Left kidney (tissue), 2 donors: ENCODE results near the gene SLC12A8. TPM values are rescaled to one million over a fixed set of nuclear protein-coding genes. Genes with fewer than 3 reads are reported as not detected.

Experiments used
- DNase-seq: peaks from one replicate; pipeline ENCODE4 v3.0.0-alpha.2; 2013
- polyA plus RNA-seq: library from polyadenylated mRNA; unstranded; fragments of 120-200 nt; gene quantifications from one replicate; pipeline ENCODE4 v1.2.1, GENCODE V29; 2013; ENCODE audit not compliant: insufficient read length

Gene SLC12A8
- polyA plus RNA-seq, 1 donor: 7.7 TPM

DNA sequence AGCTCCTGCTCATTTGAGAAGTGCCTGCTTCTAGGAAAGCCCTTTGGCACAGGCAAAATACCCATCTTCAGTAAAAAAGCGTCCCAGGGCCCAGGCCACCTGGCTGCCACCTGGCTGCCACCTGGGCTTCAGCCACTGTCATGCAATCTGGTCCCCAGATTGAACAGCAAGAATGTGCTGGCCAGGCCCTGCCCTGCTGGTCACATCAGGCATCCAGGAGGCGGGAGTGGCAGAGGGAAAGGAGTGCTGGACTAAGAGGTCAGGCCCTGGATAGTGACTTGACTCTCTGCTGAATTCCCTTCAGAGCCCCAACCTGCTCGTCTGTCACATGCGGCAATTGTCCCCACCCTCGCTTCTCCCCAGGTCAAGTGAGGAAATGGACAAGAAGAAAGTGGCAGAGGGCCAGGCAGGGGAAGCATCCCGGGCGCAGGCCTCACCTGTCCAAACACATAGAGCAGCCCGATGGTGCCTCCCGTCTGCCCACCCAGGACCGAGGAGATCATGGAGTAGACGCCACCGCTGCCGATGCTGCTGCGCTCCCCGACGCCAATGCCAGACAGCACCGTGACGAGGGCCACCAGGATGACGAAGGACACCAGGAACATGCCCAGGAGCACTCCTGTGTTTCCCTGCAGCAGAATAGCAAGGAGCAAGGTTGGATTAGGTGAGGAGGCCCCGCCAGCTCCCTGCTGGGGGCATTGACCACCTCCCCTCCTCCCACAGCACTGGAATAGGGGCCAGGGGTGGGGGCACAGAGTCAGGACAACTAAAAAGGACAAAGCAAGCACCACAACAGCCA is 25.5 kb downstream of the SLC12A8 start:
- no peak for DNase-seq

DNA sequence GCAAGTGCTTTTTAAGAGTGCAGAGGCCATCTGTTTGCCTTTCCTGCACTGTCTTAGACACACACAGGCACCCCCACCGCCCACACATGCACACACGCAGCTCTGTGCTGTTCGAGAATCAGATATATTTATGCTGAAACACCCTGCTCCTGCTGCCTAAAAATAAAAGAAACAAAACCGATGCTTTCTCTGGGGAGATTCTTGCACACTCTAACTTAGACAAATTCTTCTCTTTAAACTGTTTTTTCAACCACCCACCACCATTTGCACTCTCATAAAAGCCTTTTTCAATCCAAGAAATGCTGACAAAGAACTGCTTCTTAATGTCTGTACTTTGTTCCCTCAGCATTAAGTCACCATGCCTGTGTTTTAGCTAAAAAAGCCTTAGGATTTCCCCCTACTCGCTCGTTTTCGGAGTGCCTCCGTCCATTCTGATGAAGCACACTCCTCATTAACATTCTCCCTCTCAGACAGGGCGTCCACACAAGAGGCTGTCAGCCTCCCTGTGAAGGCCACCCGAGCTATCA is 26.2 kb downstream of the SLC12A8 start:
- DNase-seq: peak; percentile 31

DNA sequence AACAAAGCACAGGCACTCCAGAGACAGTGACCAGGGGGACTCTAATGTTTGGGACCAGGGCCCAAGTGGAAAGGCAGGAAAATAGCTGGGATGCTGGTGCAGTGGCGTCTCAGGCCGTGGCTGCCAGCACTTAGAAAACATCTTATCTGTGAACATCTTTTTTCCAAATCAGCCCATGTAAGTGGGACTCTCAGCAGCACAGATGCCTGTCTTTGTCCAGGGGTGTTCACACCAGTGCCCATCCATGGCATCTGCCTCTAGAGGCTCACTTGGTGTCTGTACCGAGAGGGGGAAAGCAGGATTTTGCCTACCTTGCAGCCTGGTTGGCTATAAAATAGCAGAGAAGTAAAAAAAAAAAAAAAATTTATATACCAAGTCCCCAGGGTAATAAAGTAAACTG is 26.7 kb downstream of the SLC12A8 start:
- no peak for DNase-seq

DNA sequence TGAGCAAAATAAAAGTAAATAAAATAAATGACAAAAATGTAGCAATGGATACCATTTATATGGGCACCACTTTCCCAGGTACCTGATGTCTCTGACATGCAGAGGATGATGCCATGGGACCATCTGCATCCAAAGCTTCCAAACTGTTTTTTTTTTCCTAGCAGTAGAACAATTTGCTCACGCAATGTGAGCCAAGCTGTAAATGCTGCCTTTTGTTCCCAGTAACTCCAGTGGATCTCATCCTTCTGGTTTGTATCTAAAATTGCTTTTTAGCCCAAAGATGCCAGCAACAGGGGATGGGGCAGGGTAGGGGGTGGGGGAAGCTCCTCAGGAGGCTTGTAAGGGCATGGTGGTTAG is 32.7 kb downstream of the SLC12A8 start:
- no peak for DNase-seq

DNA sequence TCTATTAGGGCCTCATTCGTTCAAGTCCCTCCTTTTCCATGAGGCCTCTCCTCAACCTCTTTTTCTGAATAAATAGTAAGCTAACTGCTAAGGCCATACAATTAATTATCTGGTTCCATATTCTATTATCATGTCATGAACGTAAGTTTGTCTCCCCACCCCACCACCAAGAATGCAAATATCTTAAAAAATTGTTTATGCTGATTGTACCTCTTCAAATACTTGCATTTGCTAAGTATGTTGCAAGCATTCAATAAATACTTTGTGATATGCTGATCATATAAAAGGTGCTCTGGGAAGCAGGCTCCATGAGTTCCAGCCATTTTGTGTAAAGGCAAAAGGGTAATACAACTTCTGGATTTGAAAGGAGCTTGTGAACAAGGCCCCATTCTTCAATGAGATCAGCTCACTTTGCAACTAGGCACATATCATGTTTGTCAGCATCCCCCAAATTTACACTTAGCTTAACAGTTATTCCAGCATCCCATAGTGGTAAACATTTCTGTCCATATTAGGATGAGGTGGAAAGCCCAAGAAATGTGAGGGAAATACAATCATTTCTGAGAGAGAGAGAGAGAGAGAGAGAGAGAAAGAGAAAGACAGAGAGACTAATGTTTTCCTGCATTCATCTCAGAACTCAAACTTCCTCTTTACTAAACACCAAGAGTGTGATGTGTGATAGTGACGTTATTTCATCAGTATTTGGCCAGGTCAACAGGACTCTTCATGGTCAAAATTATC is 33.2 kb downstream of the SLC12A8 start:
- no peak for DNase-seq

DNA sequence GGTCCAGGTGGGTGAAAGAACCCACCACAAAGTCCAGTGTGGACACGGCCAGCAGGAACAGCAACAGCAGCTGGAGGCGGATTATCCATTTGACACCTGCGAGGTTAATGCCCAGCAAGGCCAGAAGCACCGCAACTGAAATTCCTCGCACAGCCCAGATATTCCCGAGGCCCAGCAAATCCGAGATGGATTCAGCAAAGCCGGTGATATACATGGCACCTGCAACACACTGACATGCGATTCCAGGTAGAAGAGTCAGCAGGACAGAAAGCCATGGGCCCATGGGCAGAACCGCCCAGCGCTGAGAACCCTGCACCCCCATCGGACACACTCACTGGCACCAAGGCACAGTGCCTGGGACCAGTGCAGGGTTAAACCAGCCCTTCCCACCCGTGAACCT is 34.8 kb downstream of the SLC12A8 start:
- no peak for DNase-seq

DNA sequence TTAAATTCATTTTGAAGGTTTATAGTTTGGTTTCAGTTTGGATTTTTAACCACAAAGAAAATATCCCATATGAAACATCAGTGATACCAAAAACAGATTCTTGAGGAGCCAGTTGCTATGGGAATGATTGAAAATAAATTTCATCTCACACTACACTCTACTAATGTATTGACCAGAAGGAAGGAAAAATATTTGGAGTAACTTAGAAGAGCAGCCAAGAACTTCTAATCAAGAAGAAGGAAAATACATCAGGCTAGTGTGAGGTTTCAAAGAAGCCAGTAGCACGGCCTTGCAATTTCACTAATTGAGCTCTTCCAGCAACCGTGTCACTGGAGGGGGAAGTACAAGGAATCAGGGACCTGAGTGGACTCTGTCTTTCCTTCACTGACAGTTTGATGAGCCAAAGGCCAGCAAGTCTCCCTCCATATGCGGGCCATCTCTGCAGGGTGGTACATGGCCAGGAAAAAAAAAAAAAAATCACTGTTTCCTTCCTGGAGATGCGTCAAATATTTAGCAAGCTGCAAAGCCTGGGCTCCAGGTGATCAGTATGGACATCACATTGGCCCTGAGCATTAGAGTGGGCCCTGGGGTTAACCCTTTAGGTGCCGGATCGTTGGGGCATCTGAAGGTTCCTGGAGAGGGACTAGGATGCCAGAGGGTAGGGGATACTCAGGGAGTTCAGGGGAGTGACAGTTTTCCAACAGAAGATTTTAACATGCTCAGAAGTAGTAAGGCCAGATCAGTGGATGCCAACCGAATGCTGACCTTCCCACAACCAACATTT is 37.1 kb downstream of the SLC12A8 start:
- DNase-seq: no peak

DNA sequence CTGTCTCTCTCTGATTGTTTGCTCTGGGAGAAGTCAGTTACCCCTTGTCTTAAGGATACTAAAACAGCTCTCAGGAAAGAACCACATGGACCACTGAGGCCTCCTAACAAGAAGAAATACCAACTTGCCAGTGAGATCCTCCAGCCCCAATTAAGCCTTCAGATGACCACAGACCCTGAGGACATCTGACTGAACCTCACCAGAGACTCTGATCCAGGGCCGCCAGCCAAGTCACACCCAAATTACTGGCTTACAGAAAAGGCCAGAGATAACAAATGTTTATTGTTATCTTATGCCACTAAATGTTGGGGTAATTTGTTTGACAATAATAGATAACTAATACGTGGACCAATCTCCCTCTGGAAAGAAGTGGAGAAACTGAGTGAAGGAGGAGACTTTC is 40.2 kb downstream of the SLC12A8 start:
- DNase-seq: no peak

DNA sequence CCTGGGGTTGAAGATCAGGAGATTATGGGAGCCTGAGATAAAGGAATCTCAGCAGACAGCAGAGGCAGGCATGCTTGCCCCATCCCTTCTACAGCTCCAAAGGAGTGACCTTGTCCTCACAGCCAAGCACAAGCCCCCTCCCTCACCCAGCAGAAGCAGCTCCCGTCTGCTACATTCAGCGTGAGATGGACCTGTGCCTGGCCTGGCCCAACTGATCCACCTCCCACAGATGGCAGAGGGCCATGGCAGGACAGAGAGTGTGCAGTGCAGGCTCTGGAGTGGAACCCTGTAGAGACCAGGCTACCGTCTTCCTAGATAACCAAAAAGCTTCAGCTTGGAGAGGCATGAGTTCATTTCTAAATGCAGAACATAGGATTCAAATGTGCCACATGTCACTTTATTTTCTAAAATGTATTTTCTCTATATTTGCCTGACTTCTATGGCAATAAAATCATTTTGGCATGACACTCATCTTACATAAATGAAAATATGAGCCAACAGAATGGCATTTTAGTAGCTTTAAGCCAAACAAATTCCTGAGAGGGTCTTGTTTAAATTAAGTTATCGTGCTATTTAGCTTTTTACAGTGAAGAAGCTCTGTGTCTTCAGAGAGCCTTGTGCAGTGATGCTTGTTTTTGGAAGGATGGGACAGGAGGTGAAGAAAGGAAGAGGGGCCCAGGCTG is 43.7 kb downstream of the SLC12A8 start:
- no peak for DNase-seq

DNA sequence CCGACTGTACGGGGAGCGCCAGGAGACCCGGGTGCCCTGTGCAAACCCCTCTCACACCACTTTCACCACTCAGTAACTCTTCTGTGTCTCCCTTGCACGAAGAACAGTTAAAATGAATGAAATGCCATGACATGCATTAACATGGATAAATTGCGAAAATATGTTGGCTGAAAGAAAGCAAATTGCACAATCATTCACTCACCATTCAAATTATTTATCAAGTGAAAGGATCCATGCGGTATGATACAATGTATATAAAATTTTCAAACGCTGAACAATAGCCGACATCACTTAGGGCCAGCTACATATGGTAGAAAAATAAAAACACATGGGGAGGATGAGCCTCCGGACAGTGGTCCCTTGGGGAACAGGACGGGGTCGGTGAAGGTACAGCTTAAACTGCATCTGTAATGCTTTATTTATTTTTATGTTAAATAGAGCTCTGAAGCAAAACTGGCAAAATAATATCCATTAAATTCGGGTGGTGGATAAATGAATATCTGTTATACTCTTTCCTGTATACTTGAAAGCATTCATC is 45.9 kb downstream of the SLC12A8 start:
- DNase-seq: no peak

DNA sequence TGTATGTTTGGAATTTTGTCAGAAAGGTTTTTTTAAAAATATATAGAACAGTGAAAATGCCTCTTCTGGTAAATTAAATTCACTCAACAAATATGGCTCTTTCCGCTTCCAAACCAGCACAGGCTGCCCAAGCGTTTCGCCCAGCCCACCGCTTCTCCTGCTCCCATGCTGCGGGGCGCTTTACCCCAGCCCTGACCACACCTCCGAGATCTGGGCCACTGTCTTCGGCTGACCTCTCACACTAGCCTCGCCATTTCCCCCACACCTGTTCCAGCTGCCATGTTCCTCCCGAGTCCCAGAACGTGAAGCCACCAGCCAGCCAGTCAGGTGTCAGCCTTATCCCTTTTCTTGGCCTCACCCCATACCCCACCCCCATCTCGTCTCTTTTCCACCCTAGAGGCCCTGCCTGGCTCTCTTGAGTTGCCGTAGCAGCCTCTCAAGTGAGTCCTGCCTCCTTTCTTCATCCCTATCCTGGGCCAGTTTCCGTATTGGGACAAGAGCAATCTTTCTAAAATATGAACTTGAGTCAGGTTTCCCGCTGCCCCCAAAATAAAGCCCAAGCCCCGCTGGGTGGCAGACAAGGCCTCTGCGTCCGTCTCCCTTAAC is 46.5 kb downstream of the SLC12A8 start:
- no peak for DNase-seq

DNA sequence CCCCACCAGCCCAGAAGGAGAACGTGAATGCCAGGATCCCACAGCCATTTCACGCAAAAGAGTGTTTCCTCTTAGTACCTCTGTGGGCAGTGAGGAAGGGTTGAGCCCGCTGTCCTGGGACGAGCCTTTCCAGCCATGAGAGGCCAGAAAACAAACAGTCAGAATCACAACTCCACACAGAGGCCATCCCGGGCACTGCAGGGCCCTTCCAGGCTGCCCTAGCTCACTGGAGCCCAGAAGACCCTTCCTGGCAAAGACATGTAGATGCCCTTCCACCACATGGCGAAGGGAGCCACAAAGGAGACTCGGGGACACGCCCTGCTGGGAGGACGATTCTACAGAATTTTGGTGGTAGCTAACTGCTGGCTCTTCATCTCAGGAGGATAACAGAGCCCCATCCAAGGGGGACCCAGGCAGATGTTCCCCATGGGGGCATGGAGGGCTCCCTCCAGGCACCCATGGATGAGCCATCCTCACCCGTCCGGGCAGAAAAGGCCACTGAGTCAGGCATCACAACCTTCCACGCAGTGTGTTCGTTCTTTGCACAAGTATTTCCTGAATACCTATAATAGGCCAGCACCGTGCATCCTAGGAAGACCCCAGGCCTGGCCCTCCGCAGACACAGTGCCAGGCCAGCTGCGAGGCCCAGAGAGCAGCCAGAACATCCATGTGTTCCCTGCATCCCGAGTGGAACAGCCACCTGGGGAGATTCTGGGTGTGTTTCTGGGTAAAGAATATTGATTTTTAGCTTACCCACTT is 47.2 kb downstream of the SLC12A8 start:
- DNase-seq: no peak

DNA sequence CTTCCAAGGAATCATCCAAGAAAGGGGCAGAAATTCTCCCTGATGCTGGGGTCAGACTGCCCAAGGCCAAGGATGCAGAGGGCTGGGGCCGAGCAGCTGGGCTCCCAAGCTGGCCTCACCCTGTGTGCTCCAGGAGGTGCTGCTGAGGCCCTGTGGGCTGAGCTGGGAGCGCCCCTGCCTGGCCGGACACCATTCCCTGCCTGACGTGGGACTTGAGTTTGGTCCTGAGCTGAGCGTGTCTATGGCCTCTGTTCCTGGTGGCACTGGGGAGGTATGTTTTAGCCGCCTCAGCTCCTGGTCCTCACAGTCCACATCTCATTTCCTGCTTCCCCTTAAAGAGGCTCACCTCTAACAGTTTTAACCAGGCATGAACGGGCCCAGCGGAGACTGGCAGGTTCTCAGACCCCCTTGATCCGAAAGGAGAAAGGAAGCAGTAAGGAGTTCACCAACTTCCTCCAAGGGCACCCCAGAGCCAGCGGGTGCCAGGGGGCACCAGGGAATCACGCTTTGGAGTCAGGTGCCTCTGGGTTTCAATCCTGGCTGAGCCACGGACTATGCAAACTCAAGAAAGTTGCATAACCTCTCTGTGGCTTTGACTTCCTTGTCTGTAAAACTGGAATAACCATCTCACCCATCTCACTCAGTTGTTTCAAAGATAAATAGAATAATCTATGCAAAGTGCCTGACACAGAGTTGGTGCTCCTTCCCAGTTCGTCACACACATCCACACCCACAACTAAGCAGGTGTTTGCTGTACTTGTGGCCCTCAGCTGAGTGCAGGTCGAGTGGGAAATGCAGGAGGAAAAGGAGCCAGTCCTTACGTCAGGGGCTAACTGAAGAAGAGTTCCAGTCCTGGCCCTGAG is 48.6 kb downstream of the SLC12A8 start:
- no peak for DNase-seq

DNA sequence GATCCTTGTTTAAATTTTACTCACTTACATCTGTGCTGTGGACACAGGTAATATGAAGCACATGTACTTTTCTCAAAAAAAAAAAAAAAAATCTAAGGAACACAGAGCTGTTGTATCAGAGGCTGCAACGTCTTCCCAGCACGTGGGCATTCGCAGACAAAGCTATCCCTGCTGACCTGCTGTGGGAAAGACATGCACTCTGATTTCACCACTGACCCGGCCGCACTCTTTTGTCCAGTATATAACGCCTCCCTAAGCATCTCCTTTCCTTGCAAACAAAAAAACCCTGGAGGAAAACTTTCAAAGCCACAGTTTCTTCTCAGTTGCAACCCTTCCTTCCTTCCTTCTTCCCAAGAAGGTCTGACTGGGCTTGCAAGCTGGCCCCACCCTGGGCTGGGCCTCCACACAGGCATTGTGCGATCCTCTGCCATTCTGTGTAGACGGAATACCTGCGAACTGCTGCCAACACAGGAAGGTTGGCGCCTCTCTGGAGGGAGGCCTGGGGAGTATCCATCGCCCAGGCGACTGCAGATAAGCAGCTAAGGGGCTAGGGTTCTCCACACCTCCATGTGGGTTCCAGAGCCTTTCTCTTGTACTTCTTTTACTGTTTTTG is 50.8 kb downstream of the SLC12A8 start:
- DNase-seq: no peak

DNA sequence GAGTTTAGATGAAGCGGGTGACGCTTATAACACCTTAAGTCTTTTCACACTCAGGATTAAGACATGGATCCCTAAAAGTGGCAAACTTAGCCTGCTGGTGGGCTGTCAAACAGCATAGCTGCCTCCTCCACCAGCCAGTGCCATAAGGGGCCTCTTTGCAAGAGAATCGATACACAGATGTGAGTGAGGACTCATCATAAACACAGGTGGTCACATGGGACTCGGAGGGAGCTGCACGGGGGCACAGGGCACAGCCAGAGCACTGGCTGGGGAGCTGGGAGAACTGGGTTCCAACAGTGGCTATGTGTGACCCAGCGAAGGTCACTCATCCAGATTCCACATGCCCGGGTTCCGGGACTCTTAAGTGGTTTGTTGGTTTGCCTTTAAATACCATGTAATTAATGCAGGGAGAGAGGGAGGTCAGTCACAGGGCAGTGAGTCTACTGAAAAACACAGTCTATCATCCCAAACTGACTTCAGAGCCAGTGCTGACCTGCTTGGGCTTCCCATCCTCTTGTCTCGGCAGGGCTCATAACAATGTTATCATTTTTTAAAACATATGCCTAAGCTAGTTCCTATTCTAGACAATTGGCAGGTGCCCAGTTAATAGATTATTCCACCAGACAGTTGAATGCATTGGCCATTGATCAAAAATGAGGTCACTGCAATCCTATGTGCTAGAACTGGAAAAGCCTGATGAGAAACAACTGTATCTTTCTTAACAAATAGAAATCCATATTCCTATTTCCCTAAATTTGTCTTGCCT is 51.8 kb downstream of the SLC12A8 start:
- DNase-seq: no peak

DNA sequence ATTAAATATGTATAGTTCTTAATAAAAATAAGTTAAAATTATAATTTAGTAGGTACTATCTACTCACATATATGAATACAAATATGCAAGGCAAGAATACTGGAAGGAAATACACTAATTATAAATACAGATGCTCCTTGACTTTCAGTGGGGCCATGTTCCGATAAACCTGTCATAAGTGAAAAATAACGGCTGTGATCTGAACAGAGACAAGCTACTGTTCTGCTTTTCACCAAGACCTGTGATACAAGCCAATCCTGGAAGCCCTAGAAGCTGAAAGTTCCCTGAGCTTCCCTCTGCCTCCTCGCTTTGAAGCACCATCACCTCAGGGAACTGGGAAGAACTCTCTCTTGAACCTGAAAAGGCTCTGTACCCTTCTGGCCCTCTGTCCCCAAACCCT is 55.4 kb downstream of the SLC12A8 start:
- no peak for DNase-seq

DNA sequence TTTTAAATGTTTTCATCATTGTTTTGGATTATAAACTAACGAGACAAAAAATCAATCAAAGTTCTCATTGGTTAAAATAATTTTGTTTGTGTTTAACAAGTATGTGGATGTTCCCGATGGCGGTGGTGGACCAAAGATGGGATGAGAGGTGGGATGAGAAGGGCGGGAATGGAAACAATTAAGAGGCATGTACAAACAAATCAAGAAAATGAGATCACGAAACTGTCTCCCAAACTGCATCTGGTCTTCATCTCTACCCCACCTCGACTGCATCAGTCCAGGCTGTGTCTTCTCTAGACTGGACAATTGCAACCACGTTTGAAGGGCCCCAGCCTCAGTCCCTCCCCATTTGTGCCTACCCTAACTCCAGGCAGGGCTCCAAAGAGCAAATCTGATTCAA is 56.1 kb downstream of the SLC12A8 start:
- no peak for DNase-seq

DNA sequence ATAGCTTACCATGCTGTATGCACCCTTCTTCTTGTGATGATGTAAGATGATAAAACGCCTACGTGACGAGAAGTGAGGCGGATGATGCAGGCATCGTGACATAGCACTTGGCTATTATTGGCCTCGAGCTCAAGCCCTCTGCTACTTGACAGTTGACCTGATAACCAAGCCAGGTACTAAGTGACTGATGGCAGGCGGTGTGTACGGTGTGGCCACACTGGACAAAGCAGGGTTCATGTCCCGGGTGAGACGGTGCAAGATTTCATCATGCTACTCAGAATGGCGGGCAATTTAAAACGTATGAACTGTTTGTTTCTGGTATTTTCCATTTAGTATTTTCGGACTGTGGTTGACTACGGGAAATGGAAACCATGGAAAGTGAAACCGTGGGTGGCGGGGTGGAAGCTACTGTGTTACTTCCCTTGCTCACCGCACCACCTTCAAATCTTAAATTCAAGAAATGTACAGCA is 57.7 kb downstream of the SLC12A8 start:
- no peak for DNase-seq
